ENCODE data around the gene ZNF426.
A peak's percentile ranks its signal among the peaks of the same experiment; 100 is the strongest.
"Not testable (repeated sequence)": the region's sequence is repeated elsewhere in the genome, so short reads cannot be mapped to it uniquely, and the experiment has no call there.

Gene ZNF426

DNA sequence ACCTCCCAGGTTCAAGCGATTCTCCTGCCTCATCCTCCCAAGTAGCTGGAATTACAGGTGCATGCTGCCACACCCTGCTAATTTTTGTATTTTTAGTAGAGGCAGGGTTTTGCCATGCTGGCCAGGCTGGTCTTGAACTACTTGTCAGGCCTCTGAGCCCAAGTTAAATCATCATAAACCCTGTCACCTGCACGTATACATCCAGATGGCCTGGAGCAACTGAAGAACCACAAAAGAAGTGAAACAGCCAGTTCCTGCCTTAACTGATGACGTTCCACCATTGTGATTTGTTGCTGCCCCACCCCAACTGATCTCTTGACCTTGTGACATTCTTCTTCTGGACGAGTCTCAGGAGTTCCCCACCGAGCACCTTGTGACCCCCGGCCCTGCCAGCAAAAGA lies 756 bp upstream of the ZNF426 start:
- not testable (repeated sequence) for H3F3A ChIP-seq (ENCODE audit: insufficient read depth); H3K9me3 ChIP-seq (ENCODE audit: insufficient read depth, low read length); H3K27ac ChIP-seq (ENCODE audit: low read depth, low read length); H3K27me3 ChIP-seq (ENCODE audit: low read length); H4K20me1 ChIP-seq (ENCODE audit: low read depth, low read length); H3K36me3 ChIP-seq (ENCODE audit: low read length); H3K9me2 ChIP-seq (replicated peaks; ENCODE audit: insufficient read depth, low read length); H3K9ac ChIP-seq (ENCODE audit: low read length)
- H3K4me3 ChIP-seq (ENCODE audit: insufficient read depth, low read length, poor library complexity, severe bottlenecking), result peak overlapping the region; percentile 78
- H3K4me2 ChIP-seq (ENCODE audit: low read depth, low read length, poor library complexity, severe bottlenecking), result peak overlapping the region; percentile 92
- peak overlapping the region; percentile 76 for H2AFZ ChIP-seq (ENCODE audit: low read depth, low read length, severe bottlenecking)
- H3K79me2 ChIP-seq (ENCODE audit: insufficient read depth, low read length), result peaks cover 13% of the 10 kb centered on the region; the same call in 1 of the 2 replicates

DNA sequence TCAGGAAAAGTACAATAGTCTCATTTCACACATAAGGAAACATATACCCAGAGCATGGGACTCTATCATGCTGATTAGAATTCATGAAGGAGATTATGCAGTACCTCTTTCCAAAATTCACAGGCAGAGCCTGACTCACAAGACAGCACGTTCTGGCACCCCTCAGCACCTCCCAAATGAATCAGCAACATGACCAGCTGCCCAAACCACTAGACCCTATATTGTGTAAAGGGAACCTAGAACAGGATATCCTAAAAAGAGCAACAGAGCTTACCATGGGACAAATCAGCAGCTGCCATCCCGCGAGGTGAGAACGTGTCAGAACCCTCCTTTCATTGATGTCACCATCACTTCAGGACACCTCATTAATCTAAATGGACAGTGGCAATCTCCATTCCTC lies 2.5 kb downstream of the ZNF426 start:
- no peak overlapping the region for H3K4me3 ChIP-seq (ENCODE audit: insufficient read depth, low read length, poor library complexity, severe bottlenecking)
- H3K27me3 ChIP-seq (ENCODE audit: low read length), result no peaks in the 10 kb centered on the region
- H3K9ac ChIP-seq (ENCODE audit: low read length), result no peak overlapping the region
- no peak overlapping the region for H2AFZ ChIP-seq (ENCODE audit: low read depth, low read length, severe bottlenecking)
- no peaks in the 10 kb centered on the region for H3K9me2 ChIP-seq (replicated peaks; ENCODE audit: insufficient read depth, low read length)
- H3K4me2 ChIP-seq (ENCODE audit: low read depth, low read length, poor library complexity, severe bottlenecking), result no peak overlapping the region
- H3K27ac ChIP-seq (ENCODE audit: low read depth, low read length), result no peak overlapping the region
- no peaks in the 10 kb centered on the region for H4K20me1 ChIP-seq (ENCODE audit: low read depth, low read length)
- peaks cover 13% of the 10 kb centered on the region; the same call in 1 of the 2 replicates for H3K79me2 ChIP-seq (ENCODE audit: insufficient read depth, low read length)
- no peak for TF ChIP-seq EZH2phosphoT487 (conservative IDR thresholded peaks at IDR 0.05; ENCODE audit: low read length)
- TF ChIP-seq, protein P1, sequence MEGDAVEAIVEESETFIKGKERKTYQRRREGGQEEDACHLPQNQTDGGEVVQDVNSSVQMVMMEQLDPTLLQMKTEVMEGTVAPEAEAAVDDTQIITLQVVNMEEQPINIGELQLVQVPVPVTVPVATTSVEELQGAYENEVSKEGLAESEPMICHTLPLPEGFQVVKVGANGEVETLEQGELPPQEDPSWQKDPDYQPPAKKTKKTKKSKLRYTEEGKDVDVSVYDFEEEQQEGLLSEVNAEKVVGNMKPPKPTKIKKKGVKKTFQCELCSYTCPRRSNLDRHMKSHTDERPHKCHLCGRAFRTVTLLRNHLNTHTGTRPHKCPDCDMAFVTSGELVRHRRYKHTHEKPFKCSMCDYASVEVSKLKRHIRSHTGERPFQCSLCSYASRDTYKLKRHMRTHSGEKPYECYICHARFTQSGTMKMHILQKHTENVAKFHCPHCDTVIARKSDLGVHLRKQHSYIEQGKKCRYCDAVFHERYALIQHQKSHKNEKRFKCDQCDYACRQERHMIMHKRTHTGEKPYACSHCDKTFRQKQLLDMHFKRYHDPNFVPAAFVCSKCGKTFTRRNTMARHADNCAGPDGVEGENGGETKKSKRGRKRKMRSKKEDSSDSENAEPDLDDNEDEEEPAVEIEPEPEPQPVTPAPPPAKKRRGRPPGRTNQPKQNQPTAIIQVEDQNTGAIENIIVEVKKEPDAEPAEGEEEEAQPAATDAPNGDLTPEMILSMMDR (IDR thresholded peaks at IDR 0.05; ENCODE audit: insufficient read depth, low read length, poor library complexity, severe bottlenecking), result no peak
- peaks cover 14% of the 10 kb centered on the region; the same call in 1 of the 2 replicates for H3K9me3 ChIP-seq (ENCODE audit: insufficient read depth, low read length)
- no peaks in the 10 kb centered on the region for H3F3A ChIP-seq (ENCODE audit: insufficient read depth)
- H3K36me3 ChIP-seq (ENCODE audit: low read length), result peaks cover 15% of the 10 kb centered on the region

DNA sequence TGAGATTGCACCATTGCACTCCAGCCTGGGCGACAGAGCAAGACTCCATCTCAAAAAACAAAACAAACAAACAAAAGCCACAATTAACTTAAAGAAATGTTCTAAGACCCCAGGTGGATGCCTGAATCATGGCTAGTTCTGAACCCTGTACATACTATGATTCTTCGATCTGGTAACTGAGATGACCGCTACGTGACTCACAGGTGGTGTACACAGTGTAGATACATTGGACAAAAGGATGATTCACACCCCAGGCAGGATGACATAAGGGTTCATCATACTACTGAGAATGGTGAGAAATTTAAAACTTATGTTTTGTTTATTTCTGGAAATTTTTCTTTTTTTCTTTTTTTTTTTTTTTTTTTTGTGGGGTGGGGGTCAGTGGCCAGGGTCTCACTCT lies 6.5 kb downstream of the ZNF426 start:
- Histone ChIP-seq H3K9me2 (replicated peaks; ENCODE audit: insufficient read depth, low read length) (no peaks in the 10 kb centered on the region), H2AFZ (ENCODE audit: low read depth, low read length, severe bottlenecking) (no peak overlapping the region), H3F3A (ENCODE audit: insufficient read depth) (no peaks in the 10 kb centered on the region), H3K36me3 (ENCODE audit: low read length) (peaks cover 49% of the 10 kb centered on the region), H3K9me3 (ENCODE audit: insufficient read depth, low read length) (peaks cover 41% of the 10 kb centered on the region; the same call in 1 of the 2 replicates), H3K27ac (ENCODE audit: low read depth, low read length) (no peak overlapping the region), H4K20me1 (ENCODE audit: low read depth, low read length) (no peaks in the 10 kb centered on the region), H3K79me2 (ENCODE audit: insufficient read depth, low read length) (0 out of 2 replicates have a peak, but pooled peaks cover 4% of the 10 kb centered on the region), H3K9ac (ENCODE audit: low read length) (no peak overlapping the region), H3K4me2 (ENCODE audit: low read depth, low read length, poor library complexity, severe bottlenecking) (no peak overlapping the region), H3K4me3 (ENCODE audit: insufficient read depth, low read length, poor library complexity, severe bottlenecking) (no peak overlapping the region), H3K27me3 (ENCODE audit: low read length) (no peaks in the 10 kb centered on the region)
- no peak for TF ChIP-seq EZH2phosphoT487 (conservative IDR thresholded peaks at IDR 0.05; ENCODE audit: low read length)
- TF ChIP-seq, protein P1 (IDR thresholded peaks at IDR 0.05; ENCODE audit: insufficient read depth, low read length, poor library complexity, severe bottlenecking), result no peak

DNA sequence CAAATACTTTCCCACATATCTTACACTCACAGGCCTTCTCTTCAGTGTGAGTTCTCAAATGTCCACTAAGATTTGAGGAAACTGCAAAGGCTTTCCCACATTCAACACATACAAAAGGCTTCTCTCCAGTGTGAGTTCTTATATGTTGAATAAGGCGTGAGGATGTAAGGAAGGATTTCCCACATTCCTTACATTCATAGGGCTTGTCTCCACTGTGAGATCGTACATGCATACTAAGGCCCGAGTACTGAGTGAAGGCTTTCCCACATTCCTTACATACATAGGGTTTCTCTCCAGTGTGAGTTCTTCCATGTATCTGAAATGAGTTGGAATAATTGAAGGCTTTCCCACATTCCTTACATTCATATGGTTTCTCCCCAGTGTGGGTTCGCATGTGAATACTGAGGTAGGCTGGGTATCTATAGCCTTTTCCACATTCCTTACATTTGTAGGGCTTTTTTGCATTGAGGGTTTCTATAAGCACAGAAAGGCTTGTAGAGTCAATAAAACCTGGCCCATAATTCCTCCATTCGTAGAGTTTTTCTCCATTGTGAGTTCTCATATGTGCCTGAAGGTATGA lies 9.6 kb downstream of the ZNF426 start:
- Histone ChIP-seq H3K4me3 (ENCODE audit: insufficient read depth, low read length, poor library complexity, severe bottlenecking) (no peak overlapping the region), H3K79me2 (ENCODE audit: insufficient read depth, low read length) (no peaks in the 10 kb centered on the region), H3K9me2 (replicated peaks; ENCODE audit: insufficient read depth, low read length) (no peaks in the 10 kb centered on the region), H3K36me3 (ENCODE audit: low read length) (peaks cover 57% of the 10 kb centered on the region), H2AFZ (ENCODE audit: low read depth, low read length, severe bottlenecking) (no peak overlapping the region), H3F3A (ENCODE audit: insufficient read depth) (no peaks in the 10 kb centered on the region), H4K20me1 (ENCODE audit: low read depth, low read length) (no peaks in the 10 kb centered on the region), H3K4me2 (ENCODE audit: low read depth, low read length, poor library complexity, severe bottlenecking) (no peak overlapping the region), H3K9me3 (ENCODE audit: insufficient read depth, low read length) (peaks cover 57% of the 10 kb centered on the region; the same call in 1 of the 2 replicates), H3K27me3 (ENCODE audit: low read length) (no peaks in the 10 kb centered on the region), H3K9ac (ENCODE audit: low read length) (no peak overlapping the region), H3K27ac (ENCODE audit: low read depth, low read length) (no peak overlapping the region)
- TF ChIP-seq, protein P1 (IDR thresholded peaks at IDR 0.05; ENCODE audit: insufficient read depth, low read length, poor library complexity, severe bottlenecking), result no peak
- no peak for TF ChIP-seq EZH2phosphoT487 (conservative IDR thresholded peaks at IDR 0.05; ENCODE audit: low read length)
